Kasumi-1 (cell line): Measurements from ENCODE around the gene GSK3A.
A peak's percentile ranks its signal among the peaks of the same experiment; 100 is the strongest.

Source experiments
- DNase-seq, 2 experiments: peaks; one replicate each; lab custom pipeline; 2025; lab: John Stamatoyannopoulos, UW

GSK3A gene

DNA sequence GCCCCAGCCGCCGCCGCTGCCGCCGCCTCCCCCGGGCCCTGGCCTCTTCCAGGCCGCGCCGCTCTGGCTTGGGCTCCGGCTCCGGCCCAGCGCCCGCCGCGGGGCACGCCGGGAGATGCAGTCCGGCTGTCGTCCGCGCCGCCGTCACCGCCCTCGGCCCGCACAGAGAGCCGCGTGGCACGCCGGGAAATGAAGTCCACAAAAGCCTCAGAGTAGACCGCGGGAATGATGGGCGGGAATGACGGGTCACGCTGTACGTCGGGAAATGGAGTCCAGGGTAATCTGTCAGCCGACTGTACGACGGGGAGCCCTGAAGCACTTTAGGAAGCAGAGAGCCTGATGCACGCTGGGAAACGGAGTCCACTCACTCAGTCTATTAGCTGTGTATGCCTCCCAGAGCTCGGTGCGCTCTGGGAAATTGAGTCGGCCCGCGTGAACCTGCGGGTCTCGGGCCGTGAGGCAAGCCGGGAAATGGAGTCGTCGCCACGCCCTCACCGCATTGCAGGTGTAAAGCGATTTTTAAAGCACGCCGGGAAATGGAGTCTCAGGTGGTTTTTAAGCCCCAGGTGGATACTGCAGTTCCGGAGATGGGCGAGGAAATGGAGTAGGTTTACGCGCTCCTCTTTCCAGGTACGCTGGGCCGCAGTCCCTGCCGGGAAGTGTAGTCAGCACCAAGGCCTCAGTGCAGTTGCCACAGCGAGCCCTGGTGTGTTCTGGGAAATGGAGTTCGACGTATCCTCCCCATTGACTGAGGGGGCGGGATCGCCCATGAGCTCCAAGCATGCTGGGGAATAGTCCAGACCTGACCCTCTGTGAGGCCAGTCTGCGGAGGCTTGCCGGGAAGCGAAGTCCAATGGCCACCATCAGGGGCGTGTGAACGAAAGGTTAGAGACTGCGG lies at the start of gene GSK3A:
Gene GSK3A, minus strand, starts transcription at position 91 of the 898 bp plus-strand sequence. CDS start 137 bp downstream, outside the sequence.
- DNase-seq = peak; percentile 98

DNA sequence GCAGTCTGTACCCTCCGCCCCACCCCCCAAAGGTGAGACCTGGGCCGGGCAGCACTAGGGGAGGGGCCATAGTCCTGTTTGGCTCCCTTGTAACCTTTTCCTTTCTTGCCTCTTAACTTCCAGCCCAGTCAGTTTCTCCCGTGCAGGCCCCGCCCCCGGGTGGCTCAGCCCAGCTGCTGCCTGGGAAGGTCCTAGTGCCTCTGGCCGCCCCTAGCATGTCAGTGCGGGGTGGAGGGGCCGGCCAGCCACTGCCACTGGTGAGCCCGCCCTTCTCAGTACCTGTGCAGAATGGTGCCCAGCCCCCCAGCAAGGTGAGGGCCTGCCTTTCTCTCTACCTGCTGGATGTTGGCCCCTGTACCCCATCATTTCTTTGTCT lies 49.0 kb upstream of the GSK3A start:
- DNase-seq = no peak

DNA sequence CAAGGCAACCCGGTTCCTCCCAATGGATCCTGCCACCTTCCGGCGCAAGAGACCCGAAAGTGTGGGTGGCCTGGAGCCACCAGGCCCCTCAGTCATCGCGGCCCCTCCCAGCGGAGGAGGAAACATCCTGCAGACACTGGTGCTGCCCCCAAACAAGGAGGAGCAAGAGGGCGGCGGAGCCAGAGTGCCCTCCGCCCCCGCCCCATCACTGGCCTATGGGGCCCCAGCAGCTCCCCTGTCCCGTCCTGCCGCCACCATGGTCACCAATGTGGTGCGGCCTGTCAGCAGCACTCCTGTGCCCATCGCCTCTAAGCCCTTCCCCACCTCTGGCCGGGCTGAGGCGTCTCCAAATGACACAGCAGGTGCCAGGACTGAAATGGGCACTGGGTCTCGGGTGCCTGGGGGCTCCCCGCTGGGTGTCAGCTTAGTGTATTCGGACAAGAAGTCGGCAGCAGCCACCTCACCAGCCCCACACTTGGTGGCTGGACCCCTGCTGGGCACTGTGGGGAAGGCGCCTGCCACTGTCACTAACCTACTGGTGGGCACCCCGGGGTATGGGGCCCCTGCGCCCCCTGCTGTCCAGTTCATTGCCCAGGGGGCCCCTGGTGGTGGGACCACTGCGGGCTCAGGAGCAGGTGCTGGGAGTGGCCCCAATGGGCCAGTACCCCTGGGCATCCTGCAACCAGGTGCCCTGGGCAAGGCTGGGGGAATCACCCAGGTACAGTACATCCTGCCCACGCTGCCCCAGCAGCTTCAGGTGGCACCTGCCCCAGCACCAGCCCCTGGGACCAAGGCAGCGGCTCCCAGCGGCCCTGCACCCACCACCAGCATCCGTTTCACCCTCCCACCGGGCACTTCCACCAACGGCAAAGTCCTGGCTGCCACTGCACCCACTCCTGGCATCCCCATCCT lies 48.4 kb upstream of the GSK3A start:
- DNase-seq = peak; percentile 56 to 67

DNA sequence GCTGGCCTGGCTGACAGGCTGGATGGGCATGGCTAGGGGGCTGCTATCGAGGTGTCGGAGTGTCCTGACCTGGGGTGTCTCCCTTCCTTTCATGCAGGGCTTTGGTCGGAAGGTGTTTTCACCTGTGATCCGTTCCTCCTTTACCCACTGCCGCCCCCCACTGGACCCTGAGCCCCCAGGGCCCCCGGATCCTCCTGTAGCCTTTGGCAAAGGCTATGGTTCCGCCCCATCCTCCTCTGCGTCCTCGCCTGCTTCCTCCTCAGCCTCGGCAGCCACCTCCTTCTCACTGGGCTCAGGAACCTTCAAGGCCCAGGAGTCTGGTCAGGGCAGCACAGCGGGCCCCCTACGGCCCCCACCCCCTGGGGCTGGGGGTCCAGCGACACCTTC lies 47.7 kb upstream of the GSK3A start:
- no peak for DNase-seq

DNA sequence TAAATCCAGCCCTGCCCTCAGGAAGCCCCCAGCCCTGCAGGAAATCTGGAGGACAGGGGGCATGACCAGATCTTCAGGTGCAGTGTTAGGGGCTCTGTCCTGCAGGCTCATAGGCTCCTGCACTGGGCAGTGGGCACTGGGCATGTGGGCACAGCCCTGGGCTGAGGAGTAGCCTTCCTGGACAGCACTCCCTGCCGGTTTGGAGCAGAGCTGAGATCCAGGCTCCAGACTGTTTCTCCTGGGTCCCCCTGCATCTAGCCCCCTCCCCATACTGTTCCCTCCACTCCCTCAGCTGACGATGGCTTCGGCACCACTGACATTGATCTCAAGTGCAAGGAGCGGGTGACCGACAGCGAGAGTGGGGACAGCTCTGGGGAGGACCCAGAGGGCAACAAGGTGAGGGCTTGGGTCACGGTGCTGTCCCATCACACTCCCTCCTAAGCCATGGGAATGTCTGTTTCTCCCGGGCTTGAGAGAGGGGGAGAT lies 47.2 kb upstream of the GSK3A start:
- no peak for DNase-seq

DNA sequence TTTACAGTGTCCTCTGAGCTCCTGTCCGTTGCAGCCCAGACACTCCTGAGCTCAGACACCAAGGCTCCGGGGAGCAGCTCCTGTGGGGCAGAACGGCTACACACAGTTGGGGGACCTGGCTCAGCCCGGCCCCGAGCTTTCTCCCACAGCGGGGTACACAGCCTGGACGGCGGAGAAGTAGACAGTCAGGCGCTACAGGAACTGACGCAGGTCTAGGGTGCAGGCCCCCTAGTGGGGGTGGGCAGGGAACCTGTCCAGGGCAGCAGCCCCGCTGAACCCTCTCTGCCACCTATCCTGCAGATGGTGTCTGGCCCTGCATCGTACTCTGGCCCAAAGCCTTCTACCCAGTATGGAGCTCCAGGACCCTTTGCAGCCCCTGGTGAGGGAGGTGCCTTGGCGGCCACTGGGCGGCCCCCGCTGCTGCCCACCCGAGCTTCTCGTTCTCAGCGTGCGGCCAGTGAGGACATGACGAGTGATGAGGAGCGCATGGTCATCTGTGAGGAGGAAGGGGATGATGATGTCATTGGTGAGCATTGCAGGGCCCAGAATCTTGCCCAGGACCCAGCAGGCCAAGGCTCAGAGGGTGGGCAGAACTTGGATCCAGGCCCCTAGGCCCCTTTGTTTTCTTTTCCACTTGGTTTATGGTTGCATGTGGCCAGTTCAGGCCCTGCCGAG lies 46.6 kb upstream of the GSK3A start:
- no peak for DNase-seq

DNA sequence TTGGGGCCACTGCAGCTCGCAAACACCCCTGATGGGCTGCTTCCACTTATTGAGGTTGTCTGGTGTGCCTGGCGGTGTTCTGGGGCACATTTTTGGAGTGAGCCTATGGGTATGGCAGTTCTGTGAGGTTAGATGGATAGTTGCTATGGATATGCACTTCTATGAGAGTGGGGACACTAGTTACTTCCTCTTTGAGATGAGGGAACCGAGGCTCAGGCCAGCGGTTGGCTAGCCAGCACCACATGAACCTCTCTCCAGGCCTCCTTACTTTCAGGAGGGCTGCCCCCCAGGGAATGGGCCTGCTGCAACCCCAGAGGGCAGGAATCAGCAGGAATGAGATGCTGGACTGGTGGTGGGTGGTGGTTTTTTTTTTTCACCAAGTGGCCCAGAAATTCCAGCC lies 46.0 kb upstream of the GSK3A start:
- peak; percentile 9 to 17 for DNase-seq

DNA sequence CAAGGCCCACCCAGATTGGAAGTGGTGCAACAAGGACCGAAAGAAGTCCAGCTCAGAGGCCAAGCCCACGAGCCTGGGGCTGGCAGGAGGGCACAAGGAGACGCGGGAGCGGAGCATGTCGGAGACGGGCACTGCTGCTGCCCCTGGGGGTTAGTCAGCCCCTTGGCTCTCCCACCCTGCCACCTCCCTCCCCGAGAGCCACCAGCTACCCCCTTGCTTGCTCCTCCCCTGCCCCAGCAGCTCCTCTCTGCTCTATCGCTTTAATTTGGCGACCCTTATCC lies 45.4 kb upstream of the GSK3A start:
- DNase-seq = no peak

DNA sequence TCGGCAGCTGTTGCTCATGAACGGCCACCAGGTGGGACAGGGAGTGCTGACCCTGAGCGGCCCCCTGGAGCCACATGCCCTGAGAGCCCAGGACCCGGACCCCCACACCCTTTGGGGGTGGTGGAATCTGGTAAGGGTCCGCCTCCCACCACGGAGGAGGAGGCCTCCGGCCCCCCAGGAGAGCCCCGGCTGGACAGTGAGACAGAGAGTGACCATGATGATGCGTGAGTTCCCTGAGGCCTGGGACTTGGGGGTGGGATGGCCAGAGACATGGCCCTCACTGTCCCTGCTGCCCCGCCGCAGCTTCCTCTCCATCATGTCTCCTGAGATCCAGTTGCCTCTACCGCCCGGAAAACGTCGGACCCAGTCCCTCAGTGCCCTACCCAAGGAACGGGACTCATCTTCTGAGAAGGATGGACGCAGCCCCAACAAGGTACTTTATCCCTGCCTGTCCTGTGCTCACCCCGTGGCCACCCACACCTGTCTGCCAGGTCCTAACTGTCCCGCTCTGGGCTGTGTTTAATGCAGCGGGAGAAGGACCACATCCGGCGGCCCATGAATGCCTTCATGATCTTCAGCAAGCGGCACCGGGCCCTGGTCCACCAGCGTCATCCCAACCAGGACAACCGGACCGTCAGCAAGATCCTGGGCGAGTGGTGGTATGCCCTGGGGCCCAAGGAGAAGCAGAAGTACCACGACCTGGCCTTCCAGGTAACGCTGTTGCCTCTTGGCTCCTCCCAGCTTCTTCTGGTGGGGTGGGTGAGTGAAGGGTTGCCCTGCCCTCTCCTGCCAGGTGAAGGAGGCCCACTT lies 44.8 kb upstream of the GSK3A start:
- no peak for DNase-seq

DNA sequence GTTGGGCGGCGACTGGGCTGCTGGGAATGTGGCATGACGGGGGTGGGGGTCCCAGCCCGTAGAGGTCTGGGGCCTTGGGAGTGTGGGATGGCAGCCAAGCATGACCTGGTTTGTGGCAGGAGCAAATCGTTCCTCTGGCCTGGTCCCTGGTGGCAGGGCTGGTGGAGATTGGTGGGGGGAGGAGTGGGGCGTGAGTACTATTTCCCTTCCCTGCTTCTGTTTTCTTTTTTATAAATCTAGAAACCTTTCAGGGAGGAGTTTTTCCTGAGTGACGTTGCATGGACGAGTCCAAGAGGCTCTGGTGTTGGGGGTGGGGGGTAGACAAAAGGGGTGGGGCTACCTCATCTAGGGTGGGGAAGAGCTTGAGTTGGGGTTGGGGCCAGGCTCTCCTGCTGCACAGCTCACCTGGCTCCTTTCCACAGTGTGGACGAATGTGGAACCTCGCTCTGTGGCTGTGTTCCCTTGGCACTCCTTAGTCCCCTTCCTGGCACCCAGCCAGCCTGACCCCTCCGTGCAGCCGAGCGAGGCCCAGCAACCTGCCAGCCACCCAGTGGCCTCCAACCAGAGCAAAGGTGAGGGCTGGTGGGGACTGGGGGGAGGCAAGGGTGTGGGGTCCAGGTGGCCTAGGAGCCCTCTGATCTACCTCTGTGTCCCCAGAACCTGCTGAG lies 44.1 kb upstream of the GSK3A start:
- DNase-seq = no peak

DNA sequence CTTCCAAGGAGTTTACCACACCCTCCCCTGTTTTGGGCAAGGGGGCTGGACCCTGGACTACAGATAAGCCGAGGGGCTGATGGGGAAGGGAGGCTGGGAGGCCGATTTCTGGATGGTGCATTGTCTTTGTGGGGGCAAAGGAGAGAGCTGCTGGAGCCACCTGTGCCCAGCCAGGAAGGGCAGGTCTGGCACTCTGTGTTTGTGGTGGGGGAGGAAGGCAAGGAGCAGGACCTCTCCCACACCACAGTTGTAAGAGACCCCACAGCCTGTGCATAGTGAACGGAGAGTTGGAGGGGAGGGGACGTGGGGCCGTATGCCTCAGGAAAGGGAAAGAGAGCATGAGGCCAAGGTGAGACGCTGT lies 43.6 kb upstream of the GSK3A start:
- DNase-seq = no peak

DNA sequence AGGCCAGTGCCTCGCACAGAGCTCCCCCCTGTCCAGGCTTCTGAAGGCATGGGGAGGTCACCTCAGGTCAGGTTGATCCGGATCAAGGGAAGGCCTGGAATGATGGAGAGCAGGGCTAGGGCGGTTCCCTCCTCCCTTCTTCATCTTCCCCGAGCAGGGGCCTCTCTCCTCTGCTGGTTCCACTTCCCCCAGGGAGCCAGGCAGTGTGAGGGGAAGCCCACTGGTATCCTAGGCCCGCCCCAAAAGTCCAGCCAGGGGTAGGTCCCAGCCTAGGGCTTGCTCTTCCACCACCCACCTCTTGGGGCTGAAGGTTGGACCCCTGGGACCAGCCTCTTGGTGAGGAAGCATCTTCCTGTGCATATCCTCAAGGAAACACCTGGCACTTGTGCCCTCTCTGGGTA lies 43.1 kb upstream of the GSK3A start:
- DNase-seq = no peak

DNA sequence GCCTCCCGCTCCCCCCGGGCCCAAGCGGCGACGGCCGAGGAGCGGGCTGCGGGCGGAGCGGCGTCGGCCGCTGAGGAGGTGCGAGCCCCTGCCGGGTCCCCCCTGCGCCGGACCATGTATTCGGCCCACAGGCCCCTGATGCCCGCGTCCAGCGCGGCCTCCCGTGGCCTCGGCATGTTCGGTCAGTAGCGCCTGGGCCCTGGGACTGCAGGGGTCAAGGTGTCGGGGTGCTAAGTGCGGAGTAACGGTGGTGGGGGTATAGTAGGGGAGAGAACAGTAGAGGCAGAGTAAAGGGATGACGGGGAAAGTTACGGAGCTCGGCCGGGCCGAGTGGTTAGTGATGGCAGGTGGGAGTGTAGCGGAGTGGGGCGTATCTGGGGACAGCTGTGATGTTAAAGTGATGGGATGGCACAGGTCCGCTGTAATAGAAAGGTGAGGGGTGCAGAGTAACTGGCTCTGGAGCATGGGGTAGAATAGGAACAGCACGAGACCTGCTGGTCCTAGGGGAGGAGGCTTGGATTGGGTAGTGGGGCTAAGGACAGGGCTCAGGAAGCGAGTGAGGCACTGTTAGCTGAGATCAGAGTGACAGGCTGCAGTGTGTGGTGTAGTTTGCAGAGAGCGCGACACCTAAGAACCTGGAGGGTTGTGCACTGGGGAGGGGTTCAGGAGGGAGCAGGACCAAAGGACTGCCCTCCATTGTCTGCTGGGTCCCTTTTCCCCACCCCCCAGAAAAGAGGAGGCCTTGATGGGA lies 42.4 kb upstream of the GSK3A start:
- no peak for DNase-seq

DNA sequence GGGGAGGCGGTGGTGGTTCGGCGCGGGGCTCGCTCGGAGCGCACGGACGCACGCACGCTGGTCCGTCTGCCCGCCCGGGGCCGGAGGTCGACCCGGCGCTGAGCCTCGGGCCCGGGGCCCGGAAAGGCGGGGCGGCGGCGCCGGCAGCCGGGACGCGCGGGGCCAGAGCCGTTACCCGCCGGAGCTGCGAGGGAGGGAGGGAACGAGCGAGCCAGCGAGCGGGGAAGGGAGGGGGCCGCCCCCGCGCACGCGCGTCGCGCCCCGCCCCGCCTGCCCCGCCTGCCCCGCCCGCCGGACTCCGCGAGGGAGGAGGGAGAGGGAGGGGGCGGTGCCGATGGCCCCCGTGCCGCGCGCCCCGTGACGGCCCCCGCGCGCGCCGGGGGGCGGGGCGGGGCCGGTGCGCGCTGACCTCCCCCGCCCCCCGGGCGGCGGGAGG lies 41.7 kb upstream of the GSK3A start:
- DNase-seq = peak; percentile 51 to 53

DNA sequence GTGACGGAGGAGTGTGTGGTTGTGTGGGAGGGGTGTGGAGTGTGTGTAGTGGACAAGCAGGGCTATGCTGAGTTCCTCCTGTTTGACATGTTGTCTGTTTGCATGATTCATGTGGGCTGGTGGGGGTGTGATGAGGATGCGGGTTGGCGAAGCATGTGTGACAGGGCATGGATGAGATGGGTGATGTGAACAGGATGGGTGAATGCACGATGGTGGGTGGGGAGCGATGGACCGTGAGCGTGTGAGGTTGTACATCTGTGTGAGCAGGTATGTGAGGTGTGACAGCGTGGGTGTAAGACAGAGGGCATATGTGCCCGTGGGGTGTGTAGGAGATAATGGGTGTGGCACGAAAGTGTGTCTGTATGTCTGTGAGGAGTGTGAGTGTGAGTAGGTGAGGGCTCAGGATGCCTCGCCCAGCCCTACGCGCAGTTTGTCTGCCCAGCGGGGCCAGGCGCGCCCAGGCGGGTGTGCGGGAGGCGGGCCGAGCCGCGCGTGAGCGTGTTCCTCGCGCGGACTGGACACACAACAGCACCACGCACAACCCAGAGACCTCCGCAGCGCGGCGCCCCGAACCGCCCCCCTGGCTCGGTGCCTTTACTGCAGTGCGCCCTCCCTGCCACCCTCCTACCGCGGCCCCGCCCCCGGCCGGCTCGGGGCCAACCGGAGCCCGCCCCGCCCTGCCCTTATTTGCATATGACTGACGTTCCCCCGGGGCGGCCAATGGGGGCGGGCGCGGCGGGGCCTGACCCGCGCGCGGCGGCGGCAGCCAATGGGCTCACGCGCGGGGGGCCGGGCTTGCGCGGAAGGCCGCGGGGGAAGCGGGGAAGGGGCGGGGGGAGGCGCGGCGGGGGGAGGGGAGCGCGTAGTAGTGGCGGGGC lies 41.0 kb upstream of the GSK3A start:
- DNase-seq = peak; percentile 87 to 88

DNA sequence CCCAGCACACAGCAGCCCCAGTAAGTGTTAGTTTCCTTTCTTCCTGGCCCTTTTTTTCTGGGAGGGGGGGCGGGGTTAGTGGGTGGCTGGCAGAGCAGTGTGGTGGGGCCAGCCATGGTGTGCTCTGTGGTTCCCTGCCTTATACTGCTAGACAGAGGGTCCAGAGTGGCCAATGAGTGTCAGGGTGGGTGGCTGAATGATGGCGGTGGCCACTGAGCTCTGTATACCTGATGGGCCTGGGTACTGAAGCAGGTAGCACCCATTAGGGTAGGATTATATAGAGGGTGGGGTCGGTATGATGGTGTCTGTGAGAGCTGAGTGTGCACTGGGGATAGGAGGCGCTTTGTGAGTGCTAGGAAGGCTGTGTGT lies 40.4 kb upstream of the GSK3A start:
- DNase-seq = no peak

DNA sequence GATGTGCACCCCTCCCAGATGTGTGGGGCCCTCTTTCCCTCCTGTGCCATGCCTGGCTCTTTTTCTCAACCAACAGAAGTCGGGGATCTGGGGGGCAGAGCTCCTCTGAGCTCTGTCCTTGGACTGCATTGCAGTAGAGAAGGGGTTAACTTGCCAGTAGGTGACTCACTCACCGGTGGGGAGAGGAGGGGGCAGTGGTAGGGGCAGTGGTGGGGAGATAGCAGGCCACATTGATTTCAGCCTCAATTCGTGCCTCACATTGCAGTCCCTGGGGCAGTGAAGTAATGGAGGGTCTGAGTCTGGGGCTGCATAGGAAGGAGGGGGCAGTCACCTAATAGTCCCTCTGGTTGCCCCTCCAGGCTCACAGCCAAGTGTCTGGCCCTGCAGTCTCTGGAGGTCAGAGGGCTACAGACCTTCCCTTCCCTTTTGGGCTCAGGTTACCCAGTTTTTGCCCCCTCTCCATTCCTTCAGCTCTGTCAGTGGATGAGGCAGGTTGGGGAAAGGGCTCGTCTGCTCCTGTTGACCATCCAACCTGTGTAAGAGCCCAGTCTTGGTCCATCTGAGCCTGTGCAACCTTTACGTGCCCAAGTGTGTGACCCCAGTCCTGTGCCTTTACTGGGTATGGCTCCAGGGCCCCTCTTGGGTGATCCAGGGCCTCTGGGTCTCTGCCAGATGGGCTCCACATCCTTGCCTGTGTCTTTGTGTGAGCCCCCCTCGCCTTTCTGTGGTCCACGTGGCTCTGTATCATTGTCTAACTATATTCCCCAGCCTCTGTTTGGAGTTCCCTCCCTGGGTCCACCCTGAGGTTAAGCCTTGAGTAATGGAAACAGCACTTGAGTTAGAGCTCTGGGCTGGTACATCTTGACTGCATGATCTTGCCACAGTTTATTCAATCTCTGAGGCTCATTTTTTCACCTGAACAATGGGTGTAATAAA lies 39.7 kb upstream of the GSK3A start:
- DNase-seq = no peak

DNA sequence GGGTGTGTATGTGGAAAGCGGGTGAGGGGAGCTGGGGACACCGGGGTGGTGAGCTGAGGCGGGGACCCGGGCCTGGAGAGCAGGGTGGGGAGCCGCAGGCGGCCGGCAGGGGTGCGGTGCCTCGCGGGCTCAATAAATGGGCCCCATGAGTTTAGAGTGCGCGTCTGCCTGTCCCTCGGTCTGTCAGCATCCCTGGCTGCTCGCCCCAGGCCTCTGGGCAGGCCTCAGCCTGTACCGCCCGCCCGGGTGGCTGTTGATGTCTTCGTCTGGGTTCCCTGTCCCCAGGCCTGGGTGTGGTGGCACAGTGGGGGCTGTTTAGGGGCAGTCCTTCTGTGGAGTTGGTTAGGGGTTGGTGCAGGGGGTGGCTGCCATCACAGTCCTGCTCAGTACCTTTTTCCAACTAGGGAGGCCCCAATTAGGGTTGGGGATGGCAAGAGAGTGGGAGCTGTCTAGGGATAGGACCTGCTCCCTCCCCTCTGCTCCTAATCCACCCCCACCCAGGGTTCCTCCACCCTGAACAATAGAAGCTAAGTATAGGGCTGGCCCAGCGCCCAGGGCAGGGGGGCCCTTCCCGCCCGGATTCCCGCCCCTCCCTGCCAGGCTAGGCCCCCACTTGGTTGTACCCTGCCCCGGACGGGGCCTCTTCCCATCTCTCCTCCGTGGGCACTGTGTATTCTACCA lies 38.9 kb upstream of the GSK3A start:
- DNase-seq = peak; percentile 50 to 72
